Kidney epithelial cell (primary cell): Measurements from ENCODE around the gene RAB42. TPM values are rescaled to one million over a fixed set of nuclear protein-coding genes. Genes with fewer than 3 reads are reported as not detected.
"Not testable (repeated sequence)": the region's sequence is repeated elsewhere in the genome, so short reads cannot be mapped to it uniquely, and the experiment has no call there.

Experiments used
- DNase-seq: peaks from one replicate; pipeline ENCODE4 v3.0.0-alpha.2; 2010; ENCODE audit warnings: low read depth
- H3K27me3 ChIP-seq: 2 replicates; pipeline ENCODE4 v1.6.0; 2011; ENCODE audit warnings: low read length; ENCODE audit not compliant: control insufficient read depth, insufficient read depth
- H3K36me3 ChIP-seq: 2 replicates; pipeline ENCODE4 v1.5.1; 2011; ENCODE audit warnings: low read length; ENCODE audit not compliant: control insufficient read depth, insufficient read depth
- H3K4me3 ChIP-seq: 2 replicates; pipeline ENCODE4 v1.5.1; 2011; ENCODE audit warnings: low read depth, mild to moderate bottlenecking, control low read depth, low read length
- total RNA-seq: library from RNA; depleted of rRNA; stranded (reverse); fragments of >200 nt; gene quantifications from 2 replicates; pipeline ENCODE4 v1.2.3, GENCODE V29; 2015
- TF ChIP-seq, protein P1 (sequence below): IDR thresholded peaks from 2 replicates; pipeline ENCODE4 v1.5.1; 2011; ENCODE audit warnings: mild to moderate bottlenecking, moderate library complexity, low read length, control low read depth, inconsistent platforms; ENCODE audit not compliant: insufficient read depth, poor library complexity, severe bottlenecking

Gene RAB42
- total RNA-seq, 1 donor from 2014 or later = 13.5 TPM

DNA sequence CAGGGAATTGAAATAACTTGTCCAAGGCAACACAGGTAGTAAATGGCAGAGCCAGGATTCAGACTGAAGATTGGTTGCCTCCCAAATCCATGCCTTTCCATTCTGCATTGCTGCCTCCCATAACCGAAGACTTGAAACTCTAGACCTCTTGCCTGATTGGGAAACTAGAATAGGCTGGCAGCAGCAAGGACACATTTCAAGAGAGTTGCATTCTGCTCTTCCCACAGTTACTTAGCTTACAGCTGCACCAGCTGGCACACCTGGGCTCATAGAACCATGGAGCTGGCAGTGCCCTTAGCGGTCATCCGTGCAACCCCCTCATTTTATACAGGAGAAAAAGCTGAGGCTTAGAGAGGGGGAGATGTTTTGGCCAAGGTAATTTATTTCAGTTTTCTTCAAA, 31.2 kb upstream of the RAB42 start:
- Histone ChIP-seq H3K36me3 (peaks cover 2% of the 10 kb centered on the region), H3K27me3 (no peaks in the 10 kb centered on the region), H3K4me3 (no peak overlapping the region)
- no peak for DNase-seq
- TF ChIP-seq, protein P1, sequence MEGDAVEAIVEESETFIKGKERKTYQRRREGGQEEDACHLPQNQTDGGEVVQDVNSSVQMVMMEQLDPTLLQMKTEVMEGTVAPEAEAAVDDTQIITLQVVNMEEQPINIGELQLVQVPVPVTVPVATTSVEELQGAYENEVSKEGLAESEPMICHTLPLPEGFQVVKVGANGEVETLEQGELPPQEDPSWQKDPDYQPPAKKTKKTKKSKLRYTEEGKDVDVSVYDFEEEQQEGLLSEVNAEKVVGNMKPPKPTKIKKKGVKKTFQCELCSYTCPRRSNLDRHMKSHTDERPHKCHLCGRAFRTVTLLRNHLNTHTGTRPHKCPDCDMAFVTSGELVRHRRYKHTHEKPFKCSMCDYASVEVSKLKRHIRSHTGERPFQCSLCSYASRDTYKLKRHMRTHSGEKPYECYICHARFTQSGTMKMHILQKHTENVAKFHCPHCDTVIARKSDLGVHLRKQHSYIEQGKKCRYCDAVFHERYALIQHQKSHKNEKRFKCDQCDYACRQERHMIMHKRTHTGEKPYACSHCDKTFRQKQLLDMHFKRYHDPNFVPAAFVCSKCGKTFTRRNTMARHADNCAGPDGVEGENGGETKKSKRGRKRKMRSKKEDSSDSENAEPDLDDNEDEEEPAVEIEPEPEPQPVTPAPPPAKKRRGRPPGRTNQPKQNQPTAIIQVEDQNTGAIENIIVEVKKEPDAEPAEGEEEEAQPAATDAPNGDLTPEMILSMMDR = no peak

DNA sequence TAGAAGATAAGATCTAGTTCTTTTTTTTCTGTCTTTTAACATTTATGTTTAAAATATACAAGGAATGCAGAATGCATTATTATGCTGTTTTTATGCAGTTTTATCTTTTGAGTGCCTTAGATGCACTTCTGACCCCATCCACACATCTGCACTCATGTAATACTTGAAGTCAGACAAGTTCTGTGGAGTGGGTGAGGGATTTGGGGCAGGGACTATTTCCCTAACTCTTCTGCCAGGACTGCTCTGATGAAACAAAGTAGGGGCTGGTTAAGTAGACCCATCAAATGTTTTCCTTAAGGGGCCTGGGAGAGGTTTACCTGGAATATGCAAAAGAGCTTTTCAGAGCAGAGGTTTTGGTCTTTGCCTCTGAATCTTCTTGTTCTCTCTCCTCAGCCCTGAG, 27.8 kb upstream of the RAB42 start:
- H3K27me3 ChIP-seq = no peaks in the 10 kb centered on the region
- no peak overlapping the region for H3K4me3 ChIP-seq
- no peak for DNase-seq
- TF ChIP-seq, protein P1 = no peak
- peaks cover 5% of the 10 kb centered on the region for H3K36me3 ChIP-seq

DNA sequence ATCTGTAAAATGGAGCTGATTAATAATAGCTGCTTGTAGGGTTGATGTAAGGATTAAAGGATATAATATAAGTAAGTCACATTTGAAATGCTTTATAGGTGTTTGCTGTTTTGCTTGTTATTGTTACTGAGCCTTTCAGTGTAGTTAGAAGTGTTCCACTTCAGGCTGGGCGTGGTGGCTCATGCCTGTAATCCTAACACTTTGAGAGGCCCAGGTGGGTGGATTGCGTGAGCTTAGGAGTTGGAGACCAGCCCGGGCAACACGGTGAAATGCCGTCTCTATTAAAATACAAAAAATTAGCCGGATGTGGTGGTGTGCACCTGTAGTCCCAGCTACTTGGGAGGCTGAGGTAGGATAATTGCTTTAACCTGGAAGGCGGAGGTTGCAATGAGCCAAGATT, 27.0 kb upstream of the RAB42 start:
- Histone ChIP-seq H3K27me3 (no peaks in the 10 kb centered on the region), H3K36me3 (peaks cover 5% of the 10 kb centered on the region), H3K4me3 (no peak overlapping the region)
- TF ChIP-seq, protein P1 = no peak
- DNase-seq = no peak

DNA sequence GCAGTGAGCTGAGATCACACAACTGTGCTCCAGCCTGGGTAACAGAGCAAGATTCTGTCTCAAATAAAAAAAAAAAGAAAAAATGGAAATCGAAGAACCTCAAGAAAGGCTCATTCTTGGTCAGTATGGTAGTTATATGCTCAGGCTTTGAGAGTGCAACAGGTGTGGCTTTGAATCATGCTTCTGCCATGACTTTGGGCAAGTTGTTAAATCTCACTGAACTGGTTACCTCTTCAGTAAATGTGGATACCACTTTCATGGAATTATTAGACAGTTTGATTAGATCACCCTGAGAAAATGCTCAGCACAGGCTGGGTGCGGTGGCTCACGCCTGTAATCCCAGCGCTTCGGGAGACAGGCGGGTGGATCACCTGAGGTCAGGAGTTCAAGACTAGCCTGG, 26.3 kb upstream of the RAB42 start:
- no peak for DNase-seq
- Histone ChIP-seq H3K36me3 (peaks cover 5% of the 10 kb centered on the region), H3K4me3 (no peak overlapping the region), H3K27me3 (no peaks in the 10 kb centered on the region)
- TF ChIP-seq, protein P1 = no peak

DNA sequence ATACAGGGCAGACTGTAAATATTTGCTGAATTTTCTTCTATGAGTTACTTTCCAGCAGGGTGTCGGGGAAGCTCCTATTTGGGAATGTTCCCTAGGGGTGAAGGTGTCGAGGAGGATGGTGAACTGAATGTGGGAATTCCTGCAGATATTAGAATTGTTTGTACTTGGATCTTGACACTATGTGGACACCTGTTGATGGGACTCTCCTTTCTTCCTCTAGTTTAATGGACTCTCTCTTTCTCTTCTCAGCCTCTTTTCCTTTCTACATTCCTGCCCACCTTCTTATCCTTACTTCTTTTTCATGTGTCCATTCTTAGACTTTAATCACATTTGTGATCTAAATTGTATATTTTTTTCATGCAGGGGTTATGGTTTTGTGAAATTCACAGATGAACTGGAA, 25.1 kb upstream of the RAB42 start:
- DNase-seq = no peak
- H3K36me3 ChIP-seq = peaks cover 4% of the 10 kb centered on the region
- no peak overlapping the region for H3K4me3 ChIP-seq
- H3K27me3 ChIP-seq = no peaks in the 10 kb centered on the region
- TF ChIP-seq, protein P1 = no peak

DNA sequence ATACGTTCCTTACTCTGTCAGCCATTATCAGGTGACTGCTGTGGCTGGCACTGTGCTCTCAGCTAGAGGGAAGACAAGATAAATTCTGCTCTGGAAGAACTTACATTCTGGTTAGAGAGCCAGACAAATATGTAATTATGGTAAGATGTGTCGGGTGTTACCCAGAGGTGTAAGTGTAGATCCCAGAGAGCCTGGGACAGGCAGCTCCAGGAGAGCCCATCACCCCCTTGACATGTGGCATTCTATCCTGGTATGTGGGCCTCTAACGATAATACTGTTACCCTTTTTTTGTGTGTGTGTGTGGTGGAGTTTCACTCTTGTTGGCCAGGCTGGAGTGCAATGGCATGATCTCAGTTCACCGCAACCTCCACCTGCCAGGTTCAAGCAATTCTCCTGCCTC, 20.2 kb upstream of the RAB42 start:
- Histone ChIP-seq H3K36me3 (peaks cover 4% of the 10 kb centered on the region), H3K27me3 (no peaks in the 10 kb centered on the region), H3K4me3 (no peak overlapping the region)
- no peak for DNase-seq
- TF ChIP-seq, protein P1 = no peak

DNA sequence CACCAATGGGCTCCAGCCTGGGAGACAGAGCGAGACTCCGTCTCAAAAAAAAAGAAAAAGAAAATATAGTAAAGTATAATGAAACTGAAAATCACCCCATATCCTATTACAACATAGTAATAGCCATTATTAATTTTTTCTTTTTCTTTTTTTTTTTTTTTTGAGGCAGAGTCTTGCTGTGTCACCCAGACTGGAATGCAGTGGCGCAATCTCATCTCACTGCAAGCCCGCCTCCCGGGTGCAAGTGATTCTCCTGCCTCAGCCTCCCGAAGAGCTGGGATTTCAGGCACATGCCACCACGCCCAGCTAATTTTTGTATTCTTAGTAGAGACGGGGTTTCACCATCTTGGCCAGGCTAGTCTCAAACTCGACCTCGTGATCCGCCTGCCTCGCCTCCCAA, 19.2 kb upstream of the RAB42 start:
- H3K36me3 ChIP-seq, H3K27me3 ChIP-seq, H3K4me3 ChIP-seq, DNase-seq: not testable (repeated sequence)
